G401.6 (cell line): Measurements from ENCODE around the gene DUOXA1.
"Not testable (repeated sequence)": the region's sequence is repeated elsewhere in the genome, so short reads cannot be mapped to it uniquely, and the experiment has no call there.

Source experiments
- FAIRE-seq: peaks from 2 replicates; lab custom pipeline; 2012; peaks lifted over from hg19 to GRCh38; lab: Jason Lieb, UNC

The DUOXA1 gene

DNA sequence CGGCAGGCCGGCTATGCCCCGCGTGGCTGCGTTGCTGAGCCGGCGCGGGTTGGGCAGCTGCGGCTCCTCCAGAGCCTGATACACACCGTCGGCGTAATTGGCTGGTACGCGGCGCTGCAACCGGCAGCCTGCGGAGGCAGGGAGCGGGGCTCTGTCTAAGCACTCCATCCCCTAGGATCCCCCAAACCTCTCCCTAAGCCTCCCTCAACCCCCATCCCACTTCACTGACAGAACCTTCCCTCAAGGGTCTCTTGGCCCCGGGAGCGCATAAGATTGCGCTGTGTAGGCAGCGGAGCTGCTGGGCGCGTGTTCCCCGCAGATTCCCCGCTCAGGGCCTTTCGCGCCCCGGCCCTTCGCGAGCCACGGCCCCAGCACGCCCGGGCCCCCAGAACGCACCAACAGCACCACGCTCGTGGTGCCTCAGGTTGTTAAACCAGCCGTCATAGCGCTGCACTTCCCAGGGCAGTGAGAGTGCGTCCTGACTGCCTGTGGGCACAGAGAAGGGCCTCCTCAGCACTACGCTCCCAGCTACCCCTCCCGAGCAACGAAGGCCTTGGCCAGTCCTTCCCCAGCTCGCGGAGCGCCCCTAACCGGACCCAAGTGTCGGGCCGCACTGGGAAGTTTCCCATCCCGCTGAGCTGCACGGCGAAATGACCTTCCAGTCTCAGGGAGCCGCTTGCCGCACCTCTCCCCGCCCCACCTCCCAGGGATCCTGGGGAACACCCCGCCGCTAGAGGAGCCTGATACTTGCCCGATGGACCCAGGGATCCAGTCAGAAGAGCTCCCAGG lies 16.9 kb downstream of the DUOXA1 start:
- FAIRE-seq, result no peak

- FAIRE-seq, result no peak
Observed at GRCh38 chr15:45112143-45112590, 17.5 kb downstream of the DUOXA1 start.

GRCh38 chr15:45111390-45112142 lies 18.1 kb downstream of the DUOXA1 start:
- no peak for FAIRE-seq

- FAIRE-seq, result no peak
Observed at GRCh38 chr15:45110256-45110820, 19.3 kb downstream of the DUOXA1 start.

- no peak for FAIRE-seq
Observed at GRCh38 chr15:45107941-45108630, 21.6 kb downstream of the DUOXA1 start.

DNA sequence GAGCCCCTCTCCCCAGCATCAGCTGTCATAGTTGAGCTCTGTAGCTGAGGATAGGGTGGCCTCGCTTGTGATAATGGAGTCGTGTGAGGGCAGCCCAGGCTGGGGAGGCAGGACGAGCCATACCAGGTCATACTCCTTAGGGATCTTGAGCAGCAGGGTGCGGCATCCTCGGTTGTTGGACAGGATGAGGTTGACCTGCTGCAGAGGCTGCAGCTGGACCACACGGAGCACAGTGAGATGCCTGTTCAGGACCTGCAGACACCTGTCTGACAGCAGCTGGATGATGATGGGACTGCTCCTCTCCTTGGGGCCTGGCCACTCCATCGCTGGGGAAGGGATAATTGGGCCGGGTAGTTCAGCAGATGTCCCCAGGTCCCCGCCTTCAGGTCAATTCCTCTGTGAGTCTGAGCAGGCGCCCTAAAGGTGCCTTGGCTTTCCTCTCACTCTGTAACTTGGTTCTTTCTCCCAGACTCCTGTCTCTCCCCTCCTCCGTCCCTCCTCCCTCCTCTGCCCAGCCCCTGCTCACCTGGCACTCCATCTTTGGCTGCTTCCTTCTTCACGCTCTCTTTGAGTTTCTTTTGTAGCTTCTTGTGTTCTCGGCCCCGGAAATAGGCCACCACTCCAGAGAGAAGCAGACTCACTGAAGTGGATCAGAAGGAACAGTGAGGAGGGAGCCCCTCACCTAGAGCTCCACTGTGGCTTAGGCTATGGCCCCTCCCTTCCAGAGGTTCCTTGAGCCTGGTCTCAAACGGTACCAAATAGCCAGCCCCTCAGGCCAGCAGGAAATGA lies 23.5 kb downstream of the DUOXA1 start:
- FAIRE-seq, result no peak

GRCh38 chr15:45105586-45105985 lies 24.1 kb downstream of the DUOXA1 start:
- no peak for FAIRE-seq

- not testable (repeated sequence) for FAIRE-seq
Observed at GRCh38 chr15:45104170-45104569, 25.5 kb downstream of the DUOXA1 start.

DNA sequence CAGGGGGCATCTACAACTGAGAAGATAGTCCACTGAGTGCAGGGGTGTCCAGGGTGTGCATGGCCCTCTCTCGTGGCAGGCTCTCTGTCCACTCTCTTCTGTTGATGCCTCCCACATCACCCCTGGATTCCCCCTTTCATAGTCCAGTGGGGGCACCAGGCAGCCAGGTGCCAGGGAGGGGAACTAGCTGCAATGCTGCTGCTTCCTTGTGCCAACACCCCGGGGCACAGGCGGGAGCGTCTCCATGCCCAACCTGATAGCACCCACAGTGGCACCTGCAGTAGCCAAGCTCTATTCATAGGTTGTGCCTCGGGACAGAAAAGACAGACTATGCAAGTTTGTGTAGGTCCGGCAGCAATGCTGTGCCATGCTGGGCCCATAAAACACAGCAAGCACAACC lies 27.5 kb downstream of the DUOXA1 start:
- FAIRE-seq, result no peak

DNA sequence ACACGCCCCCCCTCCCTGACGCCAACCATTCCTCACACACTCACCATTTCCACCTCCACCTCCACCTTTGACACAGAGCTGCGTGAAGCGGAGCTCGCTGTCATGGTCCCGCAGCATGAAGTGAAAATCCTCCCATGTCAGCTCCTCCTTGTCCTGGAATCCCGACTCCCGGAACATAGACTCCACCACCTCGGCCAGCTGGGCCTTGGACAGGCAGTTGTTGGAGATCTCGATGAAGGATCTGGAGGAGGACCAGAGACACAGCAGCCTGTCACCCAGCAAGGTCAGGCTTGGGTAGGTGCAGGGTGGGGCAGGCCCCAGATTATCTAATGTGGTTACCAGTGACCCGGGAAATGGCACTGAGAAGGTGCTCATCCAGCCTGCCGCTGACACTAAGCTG lies 27.9 kb downstream of the DUOXA1 start:
- FAIRE-seq, result no peak

GRCh38 chr15:45100884-45101625 lies 28.6 kb downstream of the DUOXA1 start:
- no peak for FAIRE-seq

DNA sequence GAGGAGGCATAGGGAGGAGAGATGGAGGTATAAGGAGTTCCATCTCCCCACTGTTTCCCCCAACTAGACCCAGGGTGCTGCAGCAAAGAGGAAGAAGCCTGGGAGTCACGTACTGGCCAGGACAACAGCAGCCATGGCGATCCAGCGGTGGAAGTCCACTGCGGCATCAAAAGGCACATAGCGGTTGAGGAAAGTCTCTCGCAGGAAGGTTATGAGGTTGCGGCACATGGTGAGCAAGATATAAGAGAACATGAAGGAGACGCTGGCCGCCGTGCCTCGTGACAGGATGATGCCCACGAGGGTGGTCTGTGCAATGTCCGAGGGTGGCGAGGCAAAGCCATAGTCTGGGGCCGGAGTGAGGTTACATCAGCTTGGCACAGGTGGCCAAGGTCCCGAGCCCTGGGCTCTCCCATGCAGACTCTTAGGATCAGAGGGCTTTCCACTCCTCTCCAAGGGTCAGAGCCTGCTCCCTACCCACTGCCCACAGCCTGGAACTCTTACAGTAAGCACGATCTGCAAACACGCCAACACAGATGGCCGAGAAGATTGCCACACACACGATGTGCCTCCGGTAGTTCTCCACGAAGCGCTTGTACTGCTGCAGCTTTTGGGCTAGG lies 30.0 kb downstream of the DUOXA1 start:
- FAIRE-seq, result no peak

DNA sequence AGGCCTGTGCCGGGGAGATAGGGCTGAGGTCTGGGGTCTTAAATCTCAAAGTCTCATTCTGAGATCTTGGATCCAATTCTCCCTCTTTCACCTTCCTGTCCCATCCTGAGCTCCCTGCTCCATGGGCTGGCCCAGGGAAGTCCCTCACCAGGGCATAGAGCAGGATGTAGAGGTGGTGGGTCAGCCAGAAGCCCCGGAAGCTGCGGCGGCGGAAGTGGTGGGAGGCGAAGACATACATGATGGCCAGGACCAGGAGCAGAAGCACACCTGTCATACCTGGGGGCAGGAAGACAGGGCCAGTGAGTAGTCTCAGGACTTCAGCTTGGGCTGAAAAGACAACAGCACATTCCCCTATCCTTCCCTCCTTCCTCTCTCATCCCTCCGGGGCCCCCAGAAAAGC lies 32.2 kb downstream of the DUOXA1 start:
- no peak for FAIRE-seq

- FAIRE-seq, result no peak
Observed at GRCh38 chr15:45095661-45096060, 34.0 kb downstream of the DUOXA1 start.

GRCh38 chr15:45094358-45094730 lies 35.3 kb downstream of the DUOXA1 start:
- FAIRE-seq, result no peak

GRCh38 chr15:45093622-45094357 lies 35.9 kb downstream of the DUOXA1 start:
- no peak for FAIRE-seq

- no peak for FAIRE-seq
Observed at GRCh38 chr15:45093013-45093412, 36.7 kb downstream of the DUOXA1 start.

DNA sequence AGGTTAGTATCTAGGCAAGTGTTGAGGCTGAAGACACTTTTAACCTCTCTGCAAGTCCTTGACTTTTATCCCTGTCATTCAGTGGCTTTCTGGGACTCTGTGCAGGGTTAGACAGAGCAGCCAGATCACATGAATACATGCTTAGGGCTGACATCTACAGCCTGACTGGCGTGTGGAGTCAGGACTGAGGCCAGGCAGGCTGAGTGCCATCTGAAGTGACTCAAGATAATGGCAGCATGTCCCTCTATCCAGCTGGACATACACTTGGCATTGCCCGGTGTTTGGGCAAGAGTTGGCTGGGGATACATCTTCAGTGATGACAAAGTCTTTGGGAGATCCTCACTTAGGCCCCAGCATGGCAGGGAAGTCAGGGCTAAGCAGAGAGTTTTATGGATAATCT lies 38.1 kb downstream of the DUOXA1 start:
- FAIRE-seq, result no peak

- no peak for FAIRE-seq
Observed at GRCh38 chr15:45091161-45091560, 38.5 kb downstream of the DUOXA1 start.
